Epithelial cell of prostate (primary cell): ENCODE results near the gene CHN1.
A peak's percentile ranks its signal among the peaks of the same experiment; 100 is the strongest.

ENCODE experiments used
- DNase-seq: peaks from one replicate; pipeline ENCODE4 v3.0.0-alpha.2; 2011; ENCODE audit warnings: low read depth, low spot score
- H3K27ac ChIP-seq: fragments of 450-650 bp; 2 replicates; pipeline ENCODE4 v1.5.1; 2017; ENCODE audit warnings: mild to moderate bottlenecking

CHN1 gene

DNA sequence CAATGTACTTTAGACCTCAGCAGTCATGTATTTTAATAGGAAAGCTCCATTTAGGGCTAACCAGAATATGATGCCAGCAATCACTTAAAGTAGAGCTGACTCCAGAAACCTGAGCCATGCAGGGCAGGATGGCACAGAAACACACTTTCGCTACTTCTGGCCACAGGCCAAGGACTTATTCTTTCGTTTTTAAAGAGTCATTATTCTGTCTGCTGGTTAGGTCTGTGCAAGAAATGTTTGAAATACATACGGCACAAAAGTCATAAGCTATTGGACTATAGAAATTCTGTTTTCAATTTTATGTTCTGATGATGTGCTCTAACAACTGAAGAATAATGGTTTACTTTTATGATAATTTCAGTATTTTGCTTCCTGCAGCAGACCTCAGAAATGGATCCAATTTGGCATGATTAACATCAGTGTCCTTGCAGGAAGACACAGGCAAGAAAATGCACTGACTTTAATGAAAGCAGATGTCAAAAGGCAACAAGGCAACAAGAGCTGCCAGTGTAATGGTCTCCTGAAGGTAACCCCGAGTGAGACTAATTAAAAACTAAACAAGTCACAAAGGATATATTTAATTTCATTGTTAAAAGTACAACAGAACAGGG is 126.5 kb downstream of the CHN1 start:
- DNase-seq: no peak
- H3K27ac ChIP-seq: no peak overlapping the region

- no peak for DNase-seq
- H3K27ac ChIP-seq: no peak overlapping the region
These were observed 127.4 kb downstream of the CHN1 start for GRCh38 chr2:174877751-174878150.

- H3K27ac ChIP-seq: no peak overlapping the region
- no peak for DNase-seq
These were observed 127.9 kb downstream of the CHN1 start for GRCh38 chr2:174877301-174877700.

DNA sequence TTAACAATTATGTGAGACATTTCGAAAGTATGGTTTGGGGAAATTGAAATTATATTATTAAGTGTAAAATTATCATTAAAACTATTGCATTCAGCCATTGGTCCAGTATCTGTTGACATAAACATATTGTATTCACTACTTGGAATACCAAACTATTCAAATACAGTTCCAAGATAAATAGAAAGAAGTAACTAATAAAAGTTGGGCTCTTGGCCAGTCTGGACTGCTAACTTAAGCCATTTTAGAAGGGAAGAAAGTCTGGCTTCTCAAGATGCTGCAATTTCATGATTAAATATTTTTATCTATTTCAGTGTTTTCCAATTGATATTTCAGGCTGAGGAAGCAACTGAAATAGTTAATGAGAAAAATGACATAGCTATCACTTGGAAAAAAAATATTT is 131.1 kb downstream of the CHN1 start:
- H3K27ac ChIP-seq: no peak overlapping the region
- no peak for DNase-seq

- no peak overlapping the region for H3K27ac ChIP-seq
- no peak for DNase-seq
These were observed 131.7 kb downstream of the CHN1 start for GRCh38 chr2:174873471-174873870.

DNA sequence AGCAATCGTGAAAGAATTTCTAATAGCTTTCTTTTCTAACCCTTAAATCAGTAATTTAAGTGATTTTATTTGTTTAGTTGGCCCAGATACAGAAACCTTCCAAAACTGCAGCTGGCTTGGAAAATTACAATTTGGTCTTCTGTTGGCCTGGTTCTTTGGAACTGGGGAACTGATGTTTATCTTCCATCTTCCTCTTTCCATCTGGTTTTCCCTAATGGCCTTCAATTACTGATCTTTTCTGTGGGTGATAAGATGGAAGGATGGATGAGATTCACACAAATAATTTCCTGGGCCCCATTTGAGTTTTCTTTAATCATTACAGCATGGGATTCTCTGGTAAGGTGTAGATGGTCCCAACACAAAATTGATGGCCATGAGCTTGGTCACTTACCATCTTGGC is 134.4 kb downstream of the CHN1 start:
- no peak for DNase-seq
- no peak overlapping the region for H3K27ac ChIP-seq

GRCh38 chr2:174868878-174869277 is 136.3 kb downstream of the CHN1 start:
- H3K27ac ChIP-seq: no peak overlapping the region
- DNase-seq: no peak

DNA sequence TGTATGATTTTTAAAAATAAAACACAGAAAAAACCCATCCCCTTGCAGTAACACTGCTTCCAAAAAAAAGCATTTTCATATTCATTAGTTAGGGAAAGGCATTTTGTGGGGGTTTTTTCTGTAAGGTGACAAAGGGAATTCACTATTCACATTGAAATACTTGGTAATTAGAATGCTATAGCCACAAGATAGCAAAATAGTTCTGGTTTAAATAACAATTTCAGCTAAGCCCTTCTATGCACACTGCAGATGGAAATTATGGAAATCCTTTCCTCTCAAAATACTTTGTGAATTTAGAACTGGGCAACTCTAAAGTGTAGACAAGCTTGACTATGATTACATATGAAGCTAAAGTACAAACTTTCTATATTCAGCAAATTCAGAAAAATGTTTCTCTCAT is 138.8 kb downstream of the CHN1 start:
- H3K27ac ChIP-seq: no peak overlapping the region
- no peak for DNase-seq

GRCh38 chr2:174863183-174863582 is 142.0 kb downstream of the CHN1 start:
- DNase-seq: no peak
- no peak overlapping the region for H3K27ac ChIP-seq

DNA sequence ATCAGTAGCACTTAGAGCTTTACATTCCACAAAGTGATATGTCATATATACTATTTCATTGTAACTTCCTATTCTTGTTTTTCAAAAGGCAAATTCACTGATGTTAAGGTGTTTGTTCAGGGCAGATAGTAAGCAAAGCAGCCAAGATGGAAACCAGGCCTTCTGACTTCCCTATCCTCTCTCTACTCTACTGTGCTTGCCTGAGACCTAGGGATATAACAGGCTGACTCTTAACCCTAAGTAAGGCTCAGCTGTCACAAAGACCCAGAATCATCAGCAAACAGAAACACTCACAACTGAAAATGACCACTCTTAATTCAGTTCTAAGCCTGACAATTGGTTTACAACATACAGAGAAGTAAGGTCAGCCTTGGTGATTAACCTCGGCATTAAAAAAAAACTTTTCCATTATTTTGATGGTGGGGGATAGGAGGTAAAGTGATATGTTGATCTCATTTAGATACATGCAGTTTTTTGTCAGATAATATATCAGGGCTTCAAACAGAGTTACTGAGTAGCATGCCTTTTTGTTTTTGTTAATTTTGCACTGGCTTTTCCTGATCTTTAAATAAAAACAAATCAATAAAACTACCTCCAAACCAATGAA is 145.5 kb downstream of the CHN1 start:
- H3K27ac ChIP-seq: no peak overlapping the region
- DNase-seq: no peak

DNA sequence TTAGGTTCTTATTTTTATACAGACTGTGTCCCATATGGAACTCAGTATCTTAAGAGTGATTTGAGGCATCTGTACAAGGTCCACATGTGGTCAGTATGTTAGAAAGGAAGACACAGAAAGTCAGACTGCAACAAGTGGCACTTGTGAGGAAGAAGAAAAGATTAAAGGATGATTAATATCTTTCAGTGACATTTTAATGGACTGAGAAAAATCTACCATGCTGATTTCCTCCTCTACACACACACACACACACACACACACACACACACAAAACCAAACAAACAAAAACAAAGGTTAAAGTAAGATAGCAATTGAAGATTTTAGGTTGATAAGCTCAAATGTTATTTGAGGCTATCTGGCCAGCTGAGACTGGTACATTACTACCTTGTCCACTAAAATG is 146.4 kb downstream of the CHN1 start:
- DNase-seq: no peak
- no peak overlapping the region for H3K27ac ChIP-seq

GRCh38 chr2:174856447-174856846 is 148.7 kb downstream of the CHN1 start:
- H3K27ac ChIP-seq: no peak overlapping the region
- no peak for DNase-seq

- H3K27ac ChIP-seq: no peak overlapping the region
- DNase-seq: peak; percentile 20
These were observed 157.9 kb downstream of the CHN1 start for GRCh38 chr2:174846941-174847938.

DNA sequence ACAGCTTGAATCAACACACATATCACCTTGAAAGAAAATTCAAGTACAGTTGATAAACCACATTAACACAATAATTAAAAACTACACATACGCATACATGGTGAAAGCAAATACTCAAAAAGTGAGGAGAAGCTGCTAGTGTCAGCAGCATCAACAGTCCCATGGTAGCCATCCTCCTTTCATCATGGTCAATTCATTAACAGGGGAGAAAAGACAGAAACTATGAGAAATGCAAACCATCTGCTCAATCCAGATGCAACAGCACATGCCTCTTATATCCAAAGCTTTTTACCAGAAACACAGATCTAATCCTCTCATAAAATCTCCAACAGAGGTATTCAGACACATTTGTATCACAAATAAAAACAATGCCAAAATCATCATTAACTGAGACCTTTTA is 159.0 kb downstream of the CHN1 start:
- no peak overlapping the region for H3K27ac ChIP-seq

GRCh38 chr2:174844295-174844708 is 160.9 kb downstream of the CHN1 start:
- no peak overlapping the region for H3K27ac ChIP-seq
- no peak for DNase-seq

More for the DNA sequence above, 159.0 kb downstream of the CHN1 start:
- no peak for DNase-seq

DNA sequence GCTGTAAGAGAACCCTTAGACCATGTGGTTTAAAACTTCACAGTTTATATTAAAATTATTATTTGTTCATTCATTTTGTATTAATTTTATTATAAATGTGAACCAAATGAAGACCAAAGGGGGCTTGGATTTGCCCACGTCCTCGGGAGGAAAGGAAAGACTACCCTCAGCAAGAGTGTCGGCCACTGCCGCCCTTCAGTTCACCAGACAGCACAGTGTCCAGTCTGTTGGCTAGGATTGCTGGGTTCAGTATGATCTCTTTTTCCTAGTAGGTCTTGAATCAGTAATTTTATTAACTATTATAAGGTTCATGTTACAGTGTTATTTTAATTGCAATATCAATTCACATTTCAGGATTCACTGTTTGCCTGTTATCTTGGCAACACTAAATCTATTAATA is 162.7 kb downstream of the CHN1 start:
- H3K27ac ChIP-seq: no peak overlapping the region
- DNase-seq: no peak

DNA sequence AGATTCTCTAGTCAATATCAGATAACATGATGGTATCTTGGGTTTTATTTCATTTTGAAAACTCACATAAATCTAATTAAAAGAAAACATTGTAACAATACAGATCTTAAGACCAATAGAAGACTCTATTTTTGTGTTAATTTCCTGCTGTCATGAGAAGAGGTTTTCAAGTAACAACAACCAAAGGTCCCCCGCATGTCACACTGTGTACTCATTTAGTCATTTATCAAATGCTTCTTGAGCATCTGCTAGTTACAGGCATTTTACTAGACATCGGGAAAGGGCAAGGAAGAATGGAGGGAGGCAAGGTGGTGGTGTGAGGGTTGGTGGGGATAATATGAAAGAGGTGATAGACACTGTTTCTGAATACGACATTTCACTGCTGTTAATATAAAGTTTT is 163.2 kb downstream of the CHN1 start:
- DNase-seq: no peak
- H3K27ac ChIP-seq: no peak overlapping the region

DNA sequence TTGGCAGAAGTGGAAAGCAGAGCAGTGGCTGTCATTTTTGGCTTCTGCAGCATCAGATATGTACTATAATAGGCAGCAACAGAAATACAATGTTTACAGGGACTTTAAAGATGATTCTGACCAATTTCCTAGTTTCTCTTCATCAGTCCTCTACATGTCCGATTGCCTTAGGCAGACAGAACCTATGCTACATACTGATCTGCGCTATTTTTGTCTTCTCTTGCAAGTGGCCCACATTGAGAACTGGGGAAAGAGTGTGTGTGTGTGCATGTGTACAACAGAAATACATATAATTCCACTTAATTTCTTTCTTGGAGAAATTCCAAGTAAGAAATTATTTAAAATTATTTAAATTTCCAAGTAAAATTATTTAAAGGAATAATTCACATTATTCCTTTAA is 163.8 kb downstream of the CHN1 start:
- no peak overlapping the region for H3K27ac ChIP-seq
- no peak for DNase-seq

GRCh38 chr2:174840436-174840835 is 164.7 kb downstream of the CHN1 start:
- no peak overlapping the region for H3K27ac ChIP-seq
- no peak for DNase-seq

DNA sequence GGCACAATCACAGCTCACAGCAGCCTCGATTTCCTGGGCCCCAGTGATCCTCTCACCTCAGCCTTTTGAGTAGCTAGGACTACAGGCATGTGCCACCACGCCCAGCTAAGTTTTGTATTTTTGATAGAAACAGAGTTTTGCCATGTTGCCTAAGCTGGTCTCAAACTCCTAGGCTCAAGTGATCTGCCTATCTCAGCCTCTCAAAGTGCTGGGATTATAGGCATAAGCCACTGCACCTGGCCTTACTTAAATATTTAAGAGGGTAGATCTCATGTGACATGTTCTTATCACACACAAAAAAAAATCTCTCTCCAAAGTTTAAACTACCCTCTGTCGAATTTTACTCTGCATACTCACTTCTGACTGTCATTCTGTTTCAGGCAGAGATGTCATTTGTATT is 165.5 kb downstream of the CHN1 start:
- H3K27ac ChIP-seq: no peak overlapping the region
- DNase-seq: no peak

GRCh38 chr2:174836995-174837390 is 168.2 kb downstream of the CHN1 start:
- H3K27ac ChIP-seq: peak overlapping the region; percentile 41
- no peak for DNase-seq
